CD4-positive, alpha-beta T cell treated with Interleukin-17A for 1 hour (primary cell): Measurements from ENCODE around the gene LPP.
A peak's percentile ranks its signal among the peaks of the same experiment; 100 is the strongest.

Experiments used
- DNase-seq: peaks from one replicate; pipeline ENCODE4 v3.0.0-alpha.2; 2020

Gene LPP

GRCh38 chr3:188370081-188370830, 216.3 kb downstream of the LPP start:
- no peak for DNase-seq

- no peak for DNase-seq
These were observed 224.8 kb downstream of the LPP start for GRCh38 chr3:188378786-188379185.

GRCh38 chr3:188380252-188380651, 226.3 kb downstream of the LPP start:
- DNase-seq: no peak

GRCh38 chr3:188380722-188381121, 226.8 kb downstream of the LPP start:
- DNase-seq: no peak

DNA sequence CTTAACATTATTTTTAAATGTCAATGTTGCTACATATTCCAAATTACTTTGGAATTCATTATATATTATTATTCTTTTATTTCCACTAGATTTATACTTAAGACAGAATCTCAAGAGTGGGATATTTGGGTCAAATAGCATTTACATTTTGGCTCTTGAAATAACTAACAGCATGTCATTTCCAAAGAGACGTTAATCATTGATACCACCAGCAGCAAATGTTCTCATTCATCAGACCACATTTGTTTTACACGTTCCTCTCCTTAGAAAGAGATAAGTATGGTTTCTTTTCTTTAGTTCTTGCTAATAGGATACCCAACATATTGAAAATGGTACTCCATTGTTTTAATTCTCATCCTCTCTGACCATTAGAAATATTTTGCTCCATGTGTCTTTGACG, 229.8 kb downstream of the LPP start:
- DNase-seq: no peak

GRCh38 chr3:188385295-188385694, 231.3 kb downstream of the LPP start:
- DNase-seq: no peak

GRCh38 chr3:188389711-188390342, 235.9 kb downstream of the LPP start:
- peak; percentile 44 for DNase-seq

- DNase-seq: no peak
These were observed 236.4 kb downstream of the LPP start for GRCh38 chr3:188390343-188390718.

DNA sequence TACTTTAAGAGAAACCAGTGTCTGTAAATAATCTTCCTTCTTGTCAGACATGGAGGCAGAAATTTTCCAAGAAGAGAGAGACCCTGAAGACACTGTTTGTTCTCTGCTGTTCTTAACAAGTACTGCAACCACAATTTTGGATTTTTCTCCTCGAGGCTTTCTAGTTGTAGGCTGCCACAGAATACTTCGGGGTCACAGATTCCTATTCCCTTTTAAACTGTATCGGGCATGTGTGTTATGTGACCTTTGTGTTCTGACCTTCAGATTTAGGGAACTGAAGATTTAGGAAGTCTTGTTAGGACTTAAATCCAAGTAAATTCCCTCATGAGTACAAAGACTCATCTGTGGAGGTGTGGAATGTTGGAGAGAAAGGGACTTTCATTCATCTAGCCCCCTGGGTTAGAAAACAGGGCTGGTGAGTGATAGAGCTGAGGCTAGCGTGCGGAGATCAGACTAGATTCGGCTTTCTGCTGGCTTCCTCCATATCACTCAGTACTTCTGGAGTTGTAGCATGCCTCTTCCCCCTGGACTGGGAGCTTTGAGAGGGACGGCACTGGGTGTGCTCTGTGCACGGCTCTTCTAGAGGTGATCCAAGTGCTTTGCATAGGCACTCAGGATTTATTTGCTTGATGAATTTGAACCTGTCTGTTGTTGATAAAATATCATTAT, 237.0 kb downstream of the LPP start:
- DNase-seq: no peak

GRCh38 chr3:188391592-188391991, 237.6 kb downstream of the LPP start:
- DNase-seq: no peak

GRCh38 chr3:188392076-188392475, 238.1 kb downstream of the LPP start:
- no peak for DNase-seq

DNA sequence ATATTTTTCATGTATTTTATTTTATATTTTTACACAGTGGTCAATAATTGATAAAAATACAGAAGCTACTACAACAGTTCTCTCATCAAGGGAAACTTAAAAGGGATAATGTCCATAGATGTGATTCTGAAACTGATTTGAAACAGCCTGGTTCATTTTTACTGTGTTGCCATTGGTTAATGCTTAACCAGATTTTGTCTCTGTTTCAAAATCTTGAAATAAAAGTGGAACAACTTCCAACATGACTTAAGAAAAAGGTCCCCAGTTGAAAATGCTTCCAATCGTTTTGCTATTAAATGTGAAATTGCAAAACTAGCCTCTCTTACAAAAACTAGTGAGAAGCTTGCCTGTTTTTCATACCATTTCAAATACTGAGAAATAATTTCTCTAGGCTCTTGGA, 240.7 kb downstream of the LPP start:
- no peak for DNase-seq

- DNase-seq: no peak
These were observed 242.3 kb downstream of the LPP start for GRCh38 chr3:188396251-188396650.

DNA sequence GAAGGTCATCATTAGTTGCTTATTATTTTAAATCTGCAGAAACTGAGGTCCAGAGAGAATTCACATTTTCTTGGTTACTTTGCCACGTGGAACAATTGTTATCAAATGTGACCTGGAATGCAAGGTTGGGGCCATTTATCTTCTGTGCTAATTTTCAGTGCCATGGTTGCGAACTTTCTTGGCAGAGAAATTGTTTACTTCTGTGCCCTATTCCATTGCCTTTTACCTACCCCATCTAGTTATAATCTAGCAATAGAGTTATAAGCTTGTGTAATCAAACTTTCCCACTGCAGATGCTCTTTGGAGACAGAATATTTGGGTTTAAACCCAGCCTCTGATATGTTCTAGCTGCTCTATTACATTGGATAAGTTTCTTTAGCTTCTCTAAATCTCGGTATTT, 242.9 kb downstream of the LPP start:
- no peak for DNase-seq

DNA sequence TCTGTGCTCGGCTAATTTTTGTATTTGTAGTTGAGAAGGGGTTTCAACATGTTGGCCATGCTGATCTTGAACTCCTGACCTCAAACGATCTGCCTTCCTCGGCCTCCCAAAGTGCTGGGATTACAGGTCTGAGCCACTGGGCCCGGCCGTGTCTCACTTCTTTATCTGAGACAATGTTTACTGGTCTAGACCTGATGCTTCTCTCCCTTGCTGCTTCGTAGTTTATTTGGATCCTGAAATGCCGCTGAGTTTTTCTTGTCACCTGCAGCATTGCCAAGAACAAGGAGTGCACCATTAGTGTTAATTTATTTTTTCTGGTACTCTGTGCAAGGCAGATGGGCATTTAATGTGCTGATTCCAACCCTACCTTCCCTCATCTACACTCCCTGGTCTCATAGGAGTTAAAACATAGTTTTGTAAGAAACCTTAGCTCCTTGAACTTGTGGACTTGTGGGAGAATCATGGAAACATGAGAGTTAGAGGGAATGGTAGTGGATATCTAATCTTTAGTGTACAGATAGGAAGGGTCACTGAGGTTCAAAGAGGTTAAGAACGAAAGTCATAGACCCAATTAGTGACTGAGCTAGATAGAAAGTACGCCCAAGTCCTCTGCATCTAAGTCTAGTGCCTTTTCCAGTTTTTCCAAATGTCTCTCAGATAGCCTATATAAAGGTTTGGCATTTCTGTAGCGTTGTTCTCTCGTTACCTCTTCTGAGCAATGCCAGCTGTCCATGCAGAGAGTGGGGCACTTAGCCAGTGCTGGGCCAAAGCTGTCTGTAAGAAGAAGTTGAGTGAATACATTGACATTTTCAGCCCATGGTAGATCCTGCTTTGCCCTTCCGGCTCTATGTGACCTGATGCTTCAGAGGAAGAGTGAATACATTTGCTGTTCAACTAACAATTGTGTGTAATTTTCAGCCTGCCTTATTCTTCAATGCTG, 244.1 kb downstream of the LPP start:
- DNase-seq: no peak

GRCh38 chr3:188400494-188401243, 246.7 kb downstream of the LPP start:
- DNase-seq: peak; percentile 26

DNA sequence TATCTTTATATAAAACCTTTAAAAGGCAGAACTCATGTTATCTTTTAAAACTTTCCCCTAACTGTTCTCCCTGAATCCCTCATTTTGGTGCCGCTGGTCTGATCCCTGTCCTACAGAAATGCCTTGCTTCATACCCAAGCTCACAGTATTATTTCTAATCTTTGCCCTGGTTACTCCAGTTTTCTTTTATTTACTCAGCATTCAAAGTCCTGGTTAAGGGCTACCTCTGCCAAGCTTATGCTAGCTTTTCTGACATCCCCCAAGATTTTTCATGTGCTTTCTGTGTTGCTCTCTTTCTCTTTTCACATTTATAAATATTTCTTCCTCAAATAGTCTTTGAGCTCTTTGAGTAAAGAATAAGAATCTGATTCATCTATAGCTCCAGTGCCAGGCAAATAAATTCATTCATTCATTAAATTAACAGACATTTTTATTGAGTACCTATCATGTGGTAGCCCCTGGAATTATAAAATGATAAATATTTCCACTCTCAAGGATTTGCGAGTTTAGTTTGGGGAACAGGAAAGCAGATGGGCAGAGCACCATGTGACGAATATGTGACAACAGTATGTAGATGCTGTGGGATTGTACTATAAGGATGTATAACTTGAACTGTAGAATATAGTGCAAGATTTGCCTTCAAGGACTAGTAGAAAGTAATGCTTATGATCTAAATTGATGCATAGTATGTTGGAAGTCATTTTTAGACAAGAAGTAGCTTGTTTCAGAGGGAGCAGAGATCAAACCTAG, 247.5 kb downstream of the LPP start:
- no peak for DNase-seq

- DNase-seq: no peak
These were observed 248.3 kb downstream of the LPP start for GRCh38 chr3:188402229-188402628.

GRCh38 chr3:188403404-188403803, 249.4 kb downstream of the LPP start:
- peak; percentile 23 for DNase-seq

DNA sequence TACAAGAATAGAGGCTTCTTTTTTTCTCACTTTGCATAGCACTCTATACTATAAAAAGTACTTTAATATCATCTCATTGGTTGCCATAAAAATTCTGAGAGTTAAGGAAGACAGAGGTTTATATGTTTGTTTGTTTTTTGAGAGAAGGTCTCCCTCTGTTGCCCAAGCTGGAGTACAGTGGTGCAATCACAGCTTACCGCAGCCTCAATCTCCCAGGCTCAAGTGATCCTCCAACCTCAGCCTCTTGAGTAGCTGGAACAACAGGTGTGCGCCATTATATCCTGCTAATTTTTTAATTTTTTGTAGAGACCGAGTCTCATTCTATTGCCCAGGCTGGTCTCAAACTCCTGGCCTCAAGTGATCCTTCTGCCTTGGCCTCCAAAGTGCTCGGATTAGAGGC, 250.2 kb downstream of the LPP start:
- DNase-seq: no peak

DNA sequence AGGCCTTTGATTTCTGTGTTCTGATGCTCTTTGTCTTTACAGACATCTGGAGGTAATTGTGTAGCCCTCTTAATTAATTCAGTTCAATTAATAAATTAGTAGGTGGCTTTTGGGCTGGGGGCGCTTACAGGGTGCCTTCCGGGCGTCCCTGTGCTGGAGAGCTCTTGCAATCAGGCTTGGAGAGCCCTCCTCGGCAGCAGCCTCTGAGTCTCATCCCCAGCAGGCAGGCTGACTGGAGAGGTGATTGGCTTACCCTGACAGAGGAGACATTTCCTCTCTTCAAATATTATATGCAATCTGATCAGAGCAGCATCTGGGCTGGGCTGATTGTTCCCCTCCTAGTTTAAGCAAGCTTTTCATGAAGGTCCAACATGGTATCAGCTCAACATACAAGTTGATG, 250.7 kb downstream of the LPP start:
- no peak for DNase-seq
